Activated T-helper 9 cell treated with anti-CD3 and anti-CD28 coated beads, Interleukin-2, amount 50 U/mL, for 16 hours (primary cell): ENCODE data around the gene DDX25.
"Not testable (repeated sequence)": the region's sequence is repeated elsewhere in the genome, so short reads cannot be mapped to it uniquely, and the experiment has no call there.

ENCODE experiments used
- DNase-seq: peaks from one replicate; pipeline ENCODE4 v3.0.0-alpha.2; 2020; ENCODE audit warnings: low read depth

DDX25 gene

DNA sequence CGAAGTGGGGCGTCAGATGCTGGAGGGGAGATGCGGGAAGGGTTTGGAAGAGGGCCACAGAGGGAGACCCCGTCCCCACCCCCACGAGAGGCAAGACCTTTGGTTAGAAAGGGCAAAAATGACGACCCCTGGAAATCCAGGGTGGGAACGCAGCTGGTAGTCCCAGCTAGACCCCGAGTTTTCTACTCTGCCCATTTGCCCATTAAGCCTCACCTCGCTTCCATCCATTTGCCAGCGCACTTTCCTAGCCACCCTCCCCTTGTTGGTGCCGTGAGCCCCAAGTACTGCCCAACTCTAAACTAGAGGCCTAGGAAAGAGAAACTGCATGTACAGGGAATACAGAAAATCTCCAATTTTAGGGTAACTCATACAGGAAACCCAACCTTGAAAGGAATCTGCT lies 370 bp downstream of the DDX25 start:
- DNase-seq, result no peak

DNA sequence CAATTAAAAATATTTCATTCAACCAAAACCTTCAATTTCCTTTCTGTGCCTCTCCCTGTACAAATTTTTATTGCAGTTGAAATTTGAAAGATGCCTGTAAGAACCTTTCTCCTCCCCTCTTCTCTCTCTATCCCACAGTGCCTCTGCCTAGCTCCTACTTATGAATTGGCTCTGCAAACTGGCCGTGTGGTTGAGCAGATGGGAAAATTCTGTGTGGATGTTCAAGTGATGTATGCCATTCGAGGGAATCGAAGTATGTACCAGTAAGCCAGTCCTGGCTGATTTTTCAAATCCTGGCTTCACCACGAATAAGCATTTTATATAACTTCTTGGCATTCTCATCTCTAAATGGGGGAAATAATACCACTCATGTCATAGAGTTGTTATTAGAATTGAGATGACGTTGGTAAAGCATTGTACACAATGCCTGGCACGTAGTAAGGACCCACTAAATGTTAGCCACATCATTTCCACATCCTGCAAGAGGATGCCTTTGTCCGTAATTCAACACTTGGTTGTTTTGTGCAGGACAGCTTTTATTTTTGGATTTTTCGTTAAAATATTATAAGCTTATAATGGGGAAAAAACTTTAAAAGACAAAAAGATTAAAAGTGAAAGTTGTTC lies 6.0 kb downstream of the DDX25 start:
- no peak for DNase-seq

DNA sequence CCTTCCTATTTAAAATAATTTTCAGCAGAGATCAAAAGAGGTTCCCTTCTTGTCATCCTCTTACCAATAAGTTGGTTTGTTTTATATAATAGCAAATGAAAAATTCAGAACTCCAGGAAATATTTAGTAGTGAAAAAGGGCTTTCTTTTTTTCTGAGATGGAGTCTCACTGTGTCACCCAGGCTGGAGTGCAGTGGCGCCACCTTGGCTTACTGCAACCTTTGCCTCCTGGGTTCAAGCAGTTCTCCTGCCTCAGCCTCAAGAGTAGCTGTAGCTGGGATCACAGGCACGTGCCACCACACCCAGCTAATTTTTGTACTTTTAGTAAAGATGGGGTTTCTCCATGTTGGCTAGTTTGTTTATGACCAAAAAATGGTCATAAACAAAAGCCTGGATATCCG lies 10.3 kb downstream of the DDX25 start:
- DNase-seq, result not testable (repeated sequence)

DNA sequence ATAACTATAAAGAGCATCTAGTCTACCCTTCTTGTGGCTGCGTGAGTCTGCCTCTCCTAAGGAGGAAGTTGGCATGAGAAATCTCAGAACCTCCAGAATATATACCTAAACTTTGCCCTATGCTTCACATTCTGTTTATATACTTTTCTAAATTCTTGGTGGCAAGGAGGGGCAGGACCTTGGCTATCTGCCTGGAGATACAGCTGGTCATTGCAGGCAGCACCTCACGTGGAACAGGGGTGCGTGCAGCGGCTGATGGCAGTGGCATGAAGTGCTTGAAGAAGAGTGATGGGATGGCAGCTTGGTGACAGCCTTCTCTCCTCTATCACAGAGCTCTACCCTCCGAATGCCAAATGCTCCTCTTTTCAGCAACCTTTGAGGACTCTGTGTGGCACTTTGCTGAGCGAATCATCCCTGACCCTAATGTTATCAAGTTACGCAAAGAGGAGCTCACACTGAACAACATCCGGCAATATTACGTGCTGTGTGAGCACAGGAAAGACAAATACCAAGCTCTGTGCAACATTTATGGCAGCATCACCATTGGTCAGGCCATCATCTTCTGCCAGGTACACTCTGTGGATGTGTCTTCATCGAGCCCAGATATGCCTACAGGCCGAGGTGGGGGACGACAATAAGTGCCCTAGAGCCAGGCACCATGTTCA lies 12.5 kb downstream of the DDX25 start:
- no peak for DNase-seq

DNA sequence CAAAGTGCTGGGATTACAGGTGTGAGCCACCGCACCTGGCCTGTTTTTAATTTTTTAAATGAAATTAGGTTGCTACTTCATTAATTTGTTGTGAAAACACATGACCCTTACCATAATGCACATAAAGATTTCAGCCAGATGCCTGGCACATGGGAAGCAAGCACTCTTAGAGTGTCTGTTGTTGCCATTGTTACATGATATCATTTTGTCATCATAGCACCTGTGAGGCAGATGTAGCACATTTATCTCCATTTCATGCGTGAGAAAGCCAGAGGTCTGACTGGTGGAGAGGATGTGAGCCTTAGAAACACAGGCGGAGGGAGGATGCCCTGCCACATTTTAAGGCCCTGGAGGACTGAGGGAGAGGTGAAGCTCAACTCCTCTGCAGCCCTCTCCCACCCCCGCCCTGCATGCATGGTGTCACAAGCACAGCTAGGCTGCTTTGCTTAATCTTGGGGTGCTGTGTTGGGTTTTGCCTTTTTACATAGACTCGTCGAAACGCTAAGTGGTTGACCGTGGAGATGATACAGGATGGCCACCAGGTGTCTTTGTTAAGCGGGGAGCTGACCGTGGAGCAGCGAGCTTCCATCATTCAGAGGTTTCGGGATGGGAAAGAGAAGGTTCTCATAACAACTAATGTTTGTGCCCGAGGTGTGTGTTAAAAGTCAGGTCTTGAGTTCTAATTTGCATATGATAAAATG lies 14.0 kb downstream of the DDX25 start:
- no peak for DNase-seq

DNA sequence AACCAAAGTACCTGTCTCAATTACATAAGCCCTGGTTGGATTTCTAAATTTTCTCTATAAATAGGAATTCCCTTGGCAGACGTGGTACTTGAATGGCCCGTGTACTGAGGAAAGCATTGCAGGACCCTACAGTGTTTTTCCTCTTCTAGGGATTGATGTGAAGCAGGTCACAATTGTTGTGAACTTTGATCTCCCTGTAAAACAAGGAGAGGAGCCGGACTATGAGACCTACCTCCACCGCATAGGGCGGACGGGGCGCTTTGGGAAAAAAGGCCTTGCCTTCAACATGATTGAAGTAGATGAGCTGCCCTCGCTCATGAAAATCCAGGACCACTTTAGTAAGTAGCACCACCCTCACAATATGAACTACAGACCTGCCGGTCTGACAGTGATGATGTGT lies 16.7 kb downstream of the DDX25 start:
- DNase-seq, result no peak

DNA sequence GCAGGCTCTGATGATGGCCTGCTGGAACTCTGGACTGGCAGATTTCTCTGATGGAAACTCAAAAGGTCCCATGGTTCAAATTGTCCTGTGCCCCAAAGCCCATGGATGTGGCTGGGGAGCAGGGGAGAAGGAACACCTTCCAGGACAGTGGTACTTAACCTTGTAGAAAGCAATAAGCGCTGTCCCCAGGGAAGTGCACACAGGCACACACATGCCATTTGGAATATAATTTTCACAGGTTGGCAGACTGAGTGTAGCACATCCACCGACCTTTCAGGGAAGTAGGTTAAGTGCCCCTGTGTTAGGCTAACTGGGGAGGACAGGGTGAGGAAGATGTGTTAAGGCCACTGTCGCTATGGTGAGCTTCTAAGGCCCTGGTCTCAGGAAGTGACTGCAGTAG lies 17.8 kb downstream of the DDX25 start:
- no peak for DNase-seq

DNA sequence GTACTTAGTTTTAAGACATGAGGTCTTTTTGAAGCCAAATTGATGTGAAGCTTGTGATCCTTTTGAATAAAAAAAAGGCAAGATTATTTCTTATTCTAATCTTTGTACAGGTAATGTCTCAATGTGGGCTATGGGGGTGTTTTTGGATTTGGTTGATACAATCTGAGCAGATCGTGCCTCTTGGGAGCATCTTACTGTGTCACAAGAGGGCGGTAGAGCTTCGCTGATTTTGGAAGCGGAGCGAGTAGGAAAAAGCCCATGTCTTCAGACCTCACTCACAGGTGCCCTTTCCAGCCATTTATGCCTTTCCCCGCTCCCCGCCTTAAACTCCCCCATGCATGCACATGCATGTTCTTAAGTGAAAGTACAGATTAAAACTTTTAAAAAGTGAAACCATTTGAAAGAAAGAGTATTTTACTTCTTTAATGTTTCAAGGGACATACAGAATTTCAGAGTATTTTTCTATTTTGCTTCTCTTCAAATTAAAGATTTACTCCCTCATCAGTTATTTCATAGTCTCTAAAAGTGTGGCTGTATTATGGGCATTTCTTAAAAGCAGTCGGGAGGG lies 18.8 kb downstream of the DDX25 start:
- DNase-seq, result peak; percentile 26

DNA sequence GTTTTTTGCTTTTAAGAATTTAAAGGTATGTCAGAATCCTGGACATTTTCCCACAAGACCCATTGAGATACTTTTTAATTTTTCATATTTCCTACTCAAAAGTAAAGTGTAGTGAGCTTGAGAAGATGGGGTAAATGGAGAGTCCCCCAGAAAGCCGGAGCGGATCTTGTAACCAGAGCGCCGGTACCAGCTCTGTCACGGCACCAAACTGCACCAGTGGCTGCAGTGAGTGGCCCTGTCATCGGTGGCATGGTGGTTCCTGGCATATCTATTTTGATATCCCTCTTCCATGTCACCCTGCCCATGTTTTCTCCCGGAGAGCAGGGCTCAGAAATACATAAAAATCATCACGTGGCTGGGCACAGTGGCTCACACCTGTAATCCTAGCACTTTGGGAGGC lies 19.3 kb downstream of the DDX25 start:
- DNase-seq, result no peak

DNA sequence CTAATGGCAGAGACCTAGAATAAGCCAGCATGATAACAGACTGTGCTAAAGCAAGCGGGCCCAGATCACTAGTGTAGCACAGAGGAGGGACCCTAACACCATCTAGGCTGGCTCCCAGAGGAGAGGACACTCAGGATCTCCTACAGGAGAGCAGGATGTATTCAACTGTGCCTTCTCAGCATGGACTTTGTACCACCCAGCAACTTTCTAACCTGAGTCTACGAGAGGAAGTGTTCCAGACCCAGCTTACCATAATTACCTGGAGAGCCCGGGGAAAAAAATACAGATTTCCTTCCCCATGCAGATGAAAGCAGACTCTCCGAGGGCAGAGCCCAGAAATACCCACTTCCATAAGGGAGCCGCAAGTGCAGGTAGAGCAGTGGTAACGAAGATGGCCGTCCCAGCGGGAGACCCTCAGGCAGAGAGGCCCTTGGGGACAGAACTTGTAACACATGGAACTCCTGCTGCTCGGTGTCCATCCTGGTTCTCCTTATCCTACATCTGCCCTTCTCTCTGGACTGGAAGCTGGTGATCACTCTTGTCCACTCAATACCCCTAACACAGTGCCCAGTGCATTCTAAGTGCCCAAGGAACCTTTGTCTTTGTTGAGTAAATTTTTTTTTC lies 20.2 kb downstream of the DDX25 start:
- no peak for DNase-seq

DNA sequence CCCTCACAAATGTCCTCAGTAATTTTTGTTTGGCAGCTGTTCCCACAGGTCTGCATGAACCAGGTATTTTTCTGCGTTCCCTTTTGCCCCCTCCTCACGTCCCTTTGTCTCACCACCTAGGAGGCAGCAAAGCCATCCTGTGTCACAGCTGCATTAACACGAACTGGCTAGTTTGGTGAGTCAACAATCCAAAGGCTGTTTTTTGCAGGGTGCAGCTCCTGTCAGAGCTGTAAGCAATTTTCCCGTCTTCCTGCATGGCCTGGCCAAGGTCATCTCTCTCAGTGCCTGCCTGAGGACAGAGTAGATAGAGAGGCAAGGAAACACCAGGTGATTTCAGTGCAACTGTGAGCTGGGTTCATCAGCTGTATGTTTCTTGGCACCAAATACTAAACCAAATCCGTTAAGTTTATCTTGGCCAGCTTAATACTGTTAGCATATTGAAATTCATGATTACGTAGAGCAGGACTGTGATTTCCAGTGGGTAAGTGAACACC lies 21.0 kb downstream of the DDX25 start:
- no peak for DNase-seq

DNA sequence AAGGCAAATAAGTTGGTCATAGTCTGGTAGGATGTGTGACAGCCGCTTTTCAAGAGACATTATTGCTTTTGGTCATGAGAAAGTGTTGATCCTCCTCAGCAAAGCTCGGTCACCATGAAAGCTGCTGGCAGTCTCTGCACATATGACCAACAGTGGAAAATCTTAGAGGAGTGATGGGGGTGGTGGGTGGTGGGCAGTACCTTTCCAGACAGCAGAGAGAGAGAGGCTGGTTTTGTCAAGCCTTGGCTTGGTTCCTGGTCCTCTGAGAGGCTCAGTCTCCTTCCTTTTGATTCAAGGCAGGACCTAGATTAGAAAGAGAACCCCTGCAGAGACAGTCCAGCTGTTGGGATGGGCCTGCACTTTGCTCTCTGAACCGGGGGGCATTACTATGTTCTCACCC lies 21.5 kb downstream of the DDX25 start:
- no peak for DNase-seq

DNA sequence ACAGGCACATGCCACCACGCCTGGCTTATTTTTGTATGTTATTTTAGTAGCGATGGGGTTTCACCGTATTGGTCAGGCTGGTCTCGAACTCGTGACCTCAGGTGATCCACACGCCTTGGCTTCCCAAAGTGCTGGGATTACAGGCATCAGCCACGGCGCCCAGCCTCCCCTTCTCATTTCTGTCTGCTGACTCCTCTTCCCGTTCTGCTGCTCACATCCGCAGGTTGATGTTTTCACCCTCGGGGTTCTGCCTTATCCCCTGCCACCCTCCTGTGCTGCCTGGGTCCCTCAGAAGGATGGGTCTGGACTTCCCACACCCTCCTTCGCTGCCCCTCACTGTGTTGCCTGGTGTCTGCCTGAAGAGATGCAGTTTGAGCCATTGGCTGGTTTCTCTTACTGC lies 22.4 kb downstream of the DDX25 start:
- no peak for DNase-seq

DNA sequence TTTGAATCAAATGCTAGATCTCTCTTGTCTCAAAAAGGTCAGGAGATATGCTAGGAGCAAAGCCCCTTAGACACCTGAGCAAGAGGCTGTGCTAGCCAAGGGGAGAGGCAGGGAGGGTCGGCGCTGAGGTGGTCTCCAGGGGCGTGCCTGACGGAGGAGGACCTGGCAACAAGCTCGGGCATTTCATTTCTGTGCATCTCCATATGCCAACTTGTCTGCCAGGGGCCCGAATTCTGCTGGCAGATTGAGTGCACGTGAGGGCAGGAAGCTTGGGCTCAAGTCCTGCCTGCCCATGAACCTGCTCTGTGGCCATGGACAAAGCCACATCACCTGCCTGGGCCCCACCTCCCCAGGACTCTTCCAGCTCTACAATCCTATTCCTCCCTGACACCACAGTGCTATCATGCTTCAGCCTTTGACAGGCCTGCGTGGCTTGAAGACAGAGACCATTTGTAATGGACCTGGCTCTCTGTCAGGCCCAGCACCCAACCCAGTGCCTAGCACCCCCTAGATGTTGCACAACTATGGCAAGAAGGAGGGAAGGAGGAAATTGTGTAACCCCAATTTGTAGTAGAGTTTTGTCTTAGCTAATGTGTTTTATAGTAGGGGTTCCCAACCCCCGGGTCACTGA lies 25.3 kb downstream of the DDX25 start:
- DNase-seq, result no peak

DNA sequence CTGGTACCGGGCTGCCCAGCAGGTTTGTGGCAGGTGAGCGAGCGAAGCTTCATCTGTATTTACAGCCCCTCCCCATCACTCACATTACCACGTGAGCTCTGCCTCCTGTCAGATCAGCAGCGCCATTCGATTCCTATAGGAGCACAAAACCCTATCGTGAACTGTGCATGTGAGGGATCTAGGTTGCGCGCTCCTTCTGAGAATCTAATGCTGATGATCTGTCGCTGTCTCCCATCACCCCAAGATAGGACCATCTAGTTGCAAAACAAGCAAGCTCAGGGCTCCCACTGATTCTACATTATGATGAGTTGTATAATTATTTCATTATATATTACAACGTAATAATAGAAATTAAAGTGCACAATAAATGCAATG lies 25.8 kb downstream of the DDX25 start:
- no peak for DNase-seq

DNA sequence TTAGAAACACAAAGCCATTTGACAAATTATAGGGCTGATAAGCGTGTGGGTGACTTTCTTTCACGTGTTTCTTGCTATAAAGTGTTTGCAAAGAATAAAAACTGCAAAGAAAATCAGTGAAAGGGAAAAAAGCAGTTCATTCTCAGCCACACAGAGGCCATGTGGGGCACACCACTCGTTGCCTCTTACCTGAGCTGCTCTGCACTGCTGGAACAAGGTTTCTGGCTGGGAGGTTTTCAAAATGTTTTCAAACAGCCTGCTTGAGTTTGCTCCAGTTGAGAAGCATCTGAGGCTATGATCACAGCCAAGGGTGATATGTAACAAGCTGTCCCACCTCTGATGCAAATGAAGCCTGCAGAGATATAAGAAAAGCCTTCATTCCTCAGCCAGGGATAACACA lies 26.8 kb downstream of the DDX25 start:
- DNase-seq, result no peak

DNA sequence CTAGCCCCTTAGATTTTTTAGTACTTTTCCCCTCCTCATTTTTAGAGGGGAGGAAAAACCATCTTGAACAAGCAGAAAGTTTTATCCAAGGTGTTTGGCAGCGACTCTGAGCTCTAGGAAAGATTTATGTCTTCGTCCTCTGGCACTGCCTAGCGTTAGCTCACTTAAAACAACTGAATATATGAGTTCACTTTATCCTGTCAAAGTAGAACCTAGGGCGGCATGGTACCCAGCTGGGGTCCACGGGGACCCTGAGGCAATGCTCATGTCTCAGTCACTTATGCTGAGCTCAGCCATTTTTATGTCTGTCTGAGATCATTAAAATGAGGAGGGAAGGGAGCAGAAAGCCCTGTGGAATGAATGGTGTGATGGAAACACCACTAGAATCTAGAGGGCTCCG lies 27.4 kb downstream of the DDX25 start:
- no peak for DNase-seq

DNA sequence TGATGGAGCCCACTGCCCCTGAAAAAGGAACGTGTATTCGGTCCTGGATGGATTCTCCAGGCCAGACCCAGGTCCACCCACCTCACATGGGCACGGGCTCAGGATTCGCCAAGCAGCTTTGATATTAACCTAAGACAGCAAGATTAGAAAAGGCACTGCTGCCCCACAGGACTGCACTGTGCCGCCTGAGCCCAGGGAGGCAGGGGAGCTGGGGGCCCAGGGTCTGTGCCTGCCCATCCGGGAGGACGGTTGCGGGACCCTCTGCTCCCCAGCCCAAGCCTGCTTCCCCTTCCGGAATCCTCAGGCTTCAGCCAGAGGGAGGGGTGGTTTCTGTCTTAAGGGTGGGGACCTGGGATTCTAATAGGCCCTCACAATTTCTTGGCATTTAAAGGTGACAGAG lies 28.0 kb downstream of the DDX25 start:
- DNase-seq, result no peak

DNA sequence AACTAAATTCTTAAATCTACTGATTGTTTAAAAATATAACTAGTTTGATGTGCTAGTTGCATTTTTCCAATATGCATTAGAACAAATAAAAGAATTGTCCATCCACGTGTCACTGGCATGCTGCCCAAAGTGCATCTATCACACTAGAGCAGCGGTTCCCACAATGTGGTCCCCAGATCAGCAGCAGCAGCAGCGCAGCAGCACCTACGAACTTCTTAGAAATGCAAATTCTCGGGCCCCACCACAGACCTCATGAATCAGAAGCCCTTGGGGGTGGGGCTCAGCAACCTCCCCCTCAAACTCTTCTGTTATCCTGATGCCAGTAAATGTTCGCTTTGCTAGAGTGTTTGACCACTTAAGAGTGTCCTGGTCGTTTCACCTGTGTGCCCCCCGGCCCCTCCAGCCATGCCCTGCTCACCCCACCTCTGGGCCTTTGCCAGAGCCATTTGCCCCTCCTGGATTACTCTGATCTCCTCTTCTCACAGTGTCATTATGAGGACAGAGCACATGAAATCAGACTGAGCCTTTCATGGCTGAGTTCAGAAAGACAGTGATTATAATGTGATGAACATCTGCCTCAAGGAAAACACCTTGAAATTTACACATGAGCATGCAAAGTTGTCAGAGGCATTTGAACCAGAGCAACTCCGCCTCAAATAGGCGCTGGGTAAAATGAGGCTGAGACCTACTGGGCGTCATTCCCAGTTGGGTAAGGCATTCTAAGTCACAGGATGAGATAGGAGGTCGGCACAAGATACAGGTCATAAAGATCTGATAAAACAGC lies 28.9 kb downstream of the DDX25 start:
- no peak for DNase-seq

DNA sequence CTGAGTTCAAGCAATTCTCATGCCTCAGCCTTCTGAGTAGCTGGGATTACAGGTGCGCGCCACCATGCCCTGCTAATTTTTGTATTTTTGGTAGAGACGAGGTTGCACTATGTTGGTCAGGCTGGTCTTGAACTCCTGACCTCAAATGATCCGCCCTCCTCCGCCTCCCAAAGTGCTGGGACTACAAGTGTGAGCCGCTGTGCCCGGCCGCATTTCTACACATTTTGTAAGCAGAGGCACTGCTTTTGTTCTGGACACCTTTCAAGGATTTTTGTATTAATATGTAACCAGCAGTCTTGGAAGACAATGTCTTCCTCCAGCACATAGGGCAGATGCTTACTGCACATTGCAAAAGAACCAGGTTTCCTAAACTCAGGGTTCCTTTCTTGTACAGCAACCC lies 30.2 kb downstream of the DDX25 start:
- no peak for DNase-seq

DNA sequence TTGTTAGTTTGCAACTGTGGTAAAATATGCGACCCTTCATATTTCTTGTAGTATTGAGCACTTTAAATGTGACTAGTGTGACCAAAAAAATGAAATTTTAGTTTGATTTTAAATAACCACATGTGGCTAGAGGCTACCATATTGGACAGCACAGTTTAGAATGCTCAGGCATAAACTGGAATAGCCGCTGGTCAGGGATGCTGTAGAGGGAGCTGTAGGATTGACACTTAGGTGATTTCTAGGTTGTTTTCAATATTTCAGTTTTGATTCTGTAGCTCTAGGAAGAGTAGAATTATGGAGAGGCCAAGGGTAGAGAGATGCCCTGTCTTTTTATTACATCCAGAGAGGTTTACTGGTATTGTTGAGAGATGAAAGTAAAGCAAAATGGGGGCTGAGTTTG lies 30.7 kb downstream of the DDX25 start:
- DNase-seq, result no peak
